CD8-positive, alpha-beta memory T cell (primary cell): Measurements from ENCODE around the gene UCK1. TPM values are rescaled to one million over a fixed set of nuclear protein-coding genes. Genes with fewer than 3 reads are reported as not detected.

ENCODE experiments used
- CTCF ChIA-PET: fragments of 350-600 bp; sonication (Branson Sonifier 250); formaldehyde crosslinking; loops from one replicate; lab custom pipeline; 2021; ENCODE audit warnings: antibody characterized with exemption; lab: Charles Lee
- POLR2A ChIA-PET: fragments of 350-600 bp; sonication (Branson Sonifier 250); formaldehyde crosslinking; loops from one replicate; lab custom pipeline; 2021; ENCODE audit warnings: antibody characterized with exemption; lab: Charles Lee
- DNase-seq, 5 donors: peaks; one replicate each; pipeline versions ENCODE4 v3.0.0 to v3.0.0-alpha.2; 2020 to 2022; ENCODE audit warnings: mixed read lengths in 1 of 5
- H3K27ac ChIP-seq: one replicate; pipeline ENCODE4 v1.7.0; 2013; ENCODE audit warnings: low read depth, mild to moderate bottlenecking, low read length, moderate library complexity
- H3K27me3 ChIP-seq: 2 replicates; pipeline ENCODE4 v1.7.0; 2013; ENCODE audit warnings: low read length, mild to moderate bottlenecking; ENCODE audit not compliant: insufficient read depth, poor library complexity, severe bottlenecking
- H3K36me3 ChIP-seq: 2 replicates; pipeline ENCODE4 v1.7.0; 2013; ENCODE audit warnings: mild to moderate bottlenecking, low read length, moderate library complexity; ENCODE audit not compliant: insufficient read depth
- H3K4me1 ChIP-seq: 2 replicates; pipeline ENCODE4 v1.7.0; 2013; ENCODE audit warnings: mild to moderate bottlenecking, low read length, moderate library complexity; ENCODE audit not compliant: insufficient read depth
- H3K4me3 ChIP-seq: 2 replicates; pipeline ENCODE4 v1.7.0; 2013; ENCODE audit warnings: mild to moderate bottlenecking, low read length
- H3K9me3 ChIP-seq: 2 replicates; pipeline ENCODE4 v1.7.0; 2013; ENCODE audit warnings: mild to moderate bottlenecking, low read length
- H3K27ac Mint-ChIP-seq, 8 donors: one replicate each; pipeline ENCODE4 v1.8.0; 2020 to 2021; ENCODE audit warnings: mixed read lengths in 8 of 8, mild to moderate bottlenecking in 6 of 8, inconsistent platforms in 3 of 8, moderate library complexity in 3 of 8
- H3K27me3 Mint-ChIP-seq, 2 donors: one replicate each; pipeline ENCODE4 v1.8.0; 2020 to 2021; ENCODE audit warnings: mixed read lengths in 2 of 2, mild to moderate bottlenecking in 1 of 2, moderate library complexity in 1 of 2
- H3K36me3 Mint-ChIP-seq, 3 donors: one replicate each; pipeline ENCODE4 v1.8.0; 2020 to 2021; ENCODE audit warnings: mixed read lengths in 3 of 3, inconsistent platforms in 1 of 3, mild to moderate bottlenecking in 1 of 3
- H3K4me1 Mint-ChIP-seq, 3 donors: one replicate each; pipeline ENCODE4 v1.8.0; 2020 to 2021; ENCODE audit warnings: mixed read lengths in 3 of 3, inconsistent platforms in 1 of 3, mild to moderate bottlenecking in 1 of 3
- H3K4me3 Mint-ChIP-seq, 7 donors: one replicate each; pipeline ENCODE4 v1.8.0; 2020 to 2021; ENCODE audit warnings: mixed read lengths in 7 of 7, mild to moderate bottlenecking in 6 of 7, moderate library complexity in 4 of 7, inconsistent platforms in 2 of 7
- H3K9me3 Mint-ChIP-seq, 5 donors: one replicate each; pipeline ENCODE4 v1.8.0; 2020 to 2022; ENCODE audit warnings: mixed read lengths in 5 of 5, mild to moderate bottlenecking in 3 of 5, moderate library complexity in 2 of 5, inconsistent platforms in 1 of 5
- polyA plus RNA-seq: library from polyadenylated mRNA; unstranded; fragments of 300-500 nt; fragmentation: Illumina TruSeq; gene quantifications from one replicate; pipeline ENCODE4 v1.2.3, GENCODE V29; 2021
- total RNA-seq, 2 experiments: library from RNA; stranded (reverse); gene quantifications; one replicate each; pipeline ENCODE4 v1.2.3, GENCODE V29; 2021

Gene UCK1
- total RNA-seq, result 10 to 100 TPM; 22.2 to 23.1 TPM
- 34.4 TPM for polyA plus RNA-seq

- peaks cover 26 to 39% (median 28%) of the 10 kb centered on the region in 3 donors for H3K4me1 Mint-ChIP-seq
- peak within 1 kb of the TSS; percentile 63 to 81 (median 69) for H3K4me3 Mint-ChIP-seq
- Histone ChIP-seq H3K27ac (peak within 1 kb of the TSS; percentile 54), H3K4me3 (peak within 1 kb of the TSS; percentile 66), H3K36me3 (peaks cover 4% of the 10 kb centered on the region), H3K4me1 (peaks cover 30% of the 10 kb centered on the region), H3K27me3 (no peaks in the 10 kb centered on the region), H3K9me3 (no peaks in the 10 kb centered on the region)
- ChIA-PET CTCF (no interaction called here), POLR2A (interaction anchor here (0.7 kb wide), 1 partner anchor 44 kb away, joined by 3 read pairs; no protein-coding TSS in a partner anchor)
- H3K9me3 Mint-ChIP-seq, result peaks cover 0 to 2% (median 0%) of the 10 kb centered on the region in 5 donors
- peaks cover 0 to 2% of the 10 kb centered on the region in 2 donors for H3K27me3 Mint-ChIP-seq
- H3K27ac Mint-ChIP-seq, result peak within 1 kb of the TSS in 6 of 8 donors; percentile 14 to 76 (median 48)
- peaks cover 0 to 38% (median 5%) of the 10 kb centered on the region in 3 donors for H3K36me3 Mint-ChIP-seq
- peak; percentile 66 to 82 (median 70) for DNase-seq
Observed at GRCh38 chr9:131530920-131531832, at the start of gene UCK1. UCK1 (minus strand) TSS chr9:131531263; CDS start chr9:131531174, 89 bp downstream.

GRCh38 chr9:131580358-131580757, 49.3 kb upstream of the UCK1 start:
- H3K4me1 Mint-ChIP-seq, result peaks cover 31 to 46% (median 41%) of the 10 kb centered on the region in 3 donors
- peak overlapping the region in 4 of 8 donors; percentile 32 to 57 (median 51) for H3K27ac Mint-ChIP-seq
- no peaks in the 10 kb centered on the region for H3K9me3 ChIP-seq
- H3K27ac ChIP-seq, result no peak overlapping the region
- no peak overlapping the region for H3K4me3 ChIP-seq
- H3K27me3 ChIP-seq, result no peaks in the 10 kb centered on the region
- POLR2A ChIA-PET, result interaction anchor here (0.6 kb wide), 1 partner anchor 164 kb away, joined by 3 read pairs; no protein-coding TSS in a partner anchor
- H3K4me3 Mint-ChIP-seq, result peak overlapping the region in 2 of 7 donors; percentile 6 to 29
- peaks cover 40% of the 10 kb centered on the region for H3K36me3 ChIP-seq
- no peaks in the 10 kb centered on the region for H3K9me3 Mint-ChIP-seq
- H3K4me1 ChIP-seq, result peaks cover 44% of the 10 kb centered on the region
- CTCF ChIA-PET, result no interaction called here
- peaks cover 0 to 93% (median 10%) of the 10 kb centered on the region in 3 donors for H3K36me3 Mint-ChIP-seq
- DNase-seq, result no peak
- H3K27me3 Mint-ChIP-seq, result no peaks in the 10 kb centered on the region

DNA sequence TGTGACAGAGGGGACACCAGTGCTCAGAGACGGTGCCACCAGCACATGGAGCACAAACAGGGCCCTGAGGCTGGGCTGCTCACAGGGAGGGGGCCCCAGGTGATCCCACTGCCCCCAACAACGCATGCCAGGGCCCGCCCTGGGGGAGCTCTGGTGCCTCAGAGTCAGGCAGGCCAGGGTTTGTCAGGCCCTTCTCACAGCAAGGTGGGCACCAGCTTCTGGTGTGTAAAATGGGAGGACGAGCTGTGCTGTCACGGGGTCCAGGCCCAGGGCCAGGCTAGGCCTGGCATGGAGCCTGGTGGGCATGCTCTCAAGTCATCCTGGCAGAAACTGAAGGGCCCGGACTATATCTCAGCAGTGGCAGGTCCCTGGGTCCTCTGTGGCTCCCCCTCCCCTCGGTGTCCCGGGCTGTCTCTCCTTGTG, 48.7 kb upstream of the UCK1 start:
- Histone ChIP-seq H3K9me3 (no peaks in the 10 kb centered on the region), H3K27me3 (no peaks in the 10 kb centered on the region), H3K4me1 (peaks cover 39% of the 10 kb centered on the region), H3K36me3 (peaks cover 36% of the 10 kb centered on the region), H3K4me3 (no peak overlapping the region), H3K27ac (no peak overlapping the region)
- Mint-ChIP-seq H3K9me3 (no peaks in the 10 kb centered on the region), H3K4me3 (peak overlapping the region in 4 of 7 donors; percentile 6 to 54 (median 26)), H3K27me3 (no peaks in the 10 kb centered on the region), H3K36me3 (peaks cover 0 to 91% (median 6%) of the 10 kb centered on the region in 3 donors), H3K4me1 (peaks cover 25 to 41% (median 36%) of the 10 kb centered on the region in 3 donors), H3K27ac (peak overlapping the region in 4 of 8 donors; percentile 81 to 96 (median 90))
- CTCF ChIA-PET, result interaction anchor here (1.1 to 1.7 kb wide), 2 partner anchors 48 to 159 kb away, joined by 3 to 5 read pairs; no protein-coding TSS in a partner anchor
- POLR2A ChIA-PET, result interaction anchor here (0.6 to 1.6 kb wide), 2 partner anchors 77 to 164 kb away, joined by 3 to 4 read pairs; partner anchors contain the start of gene POMT1
- DNase-seq, result no peak

- ChIA-PET POLR2A (interaction anchor here (1.2 to 1.6 kb wide), 2 partner anchors 13 to 76 kb away, joined by 3 to 4 read pairs; partner anchors contain the start of gene POMT1), CTCF (interaction anchor here (0.8 to 1.7 kb wide), 4 partner anchors 12 to 172 kb away, joined by 3 to 5 read pairs (median 3); no protein-coding TSS in a partner anchor)
- H3K36me3 ChIP-seq, result peaks cover 29% of the 10 kb centered on the region
- no peaks in the 10 kb centered on the region for H3K9me3 Mint-ChIP-seq
- peak overlapping the region; percentile 81 to 96 (median 93) for H3K27ac Mint-ChIP-seq
- peaks cover 21 to 34% (median 30%) of the 10 kb centered on the region in 3 donors for H3K4me1 Mint-ChIP-seq
- H3K27me3 Mint-ChIP-seq, result no peaks in the 10 kb centered on the region
- peak overlapping the region; percentile 51 for H3K27ac ChIP-seq
- no peaks in the 10 kb centered on the region for H3K27me3 ChIP-seq
- H3K4me3 ChIP-seq, result peak overlapping the region; percentile 54
- peaks cover 30% of the 10 kb centered on the region for H3K4me1 ChIP-seq
- peak overlapping the region; percentile 9 to 74 (median 69) for H3K4me3 Mint-ChIP-seq
- H3K36me3 Mint-ChIP-seq, result peaks cover 0 to 89% (median 6%) of the 10 kb centered on the region in 3 donors
- H3K9me3 ChIP-seq, result no peaks in the 10 kb centered on the region
- DNase-seq, result peak; percentile 24 to 70 (median 61)
Observed at GRCh38 chr9:131578731-131579504, 47.9 kb upstream of the UCK1 start.

DNA sequence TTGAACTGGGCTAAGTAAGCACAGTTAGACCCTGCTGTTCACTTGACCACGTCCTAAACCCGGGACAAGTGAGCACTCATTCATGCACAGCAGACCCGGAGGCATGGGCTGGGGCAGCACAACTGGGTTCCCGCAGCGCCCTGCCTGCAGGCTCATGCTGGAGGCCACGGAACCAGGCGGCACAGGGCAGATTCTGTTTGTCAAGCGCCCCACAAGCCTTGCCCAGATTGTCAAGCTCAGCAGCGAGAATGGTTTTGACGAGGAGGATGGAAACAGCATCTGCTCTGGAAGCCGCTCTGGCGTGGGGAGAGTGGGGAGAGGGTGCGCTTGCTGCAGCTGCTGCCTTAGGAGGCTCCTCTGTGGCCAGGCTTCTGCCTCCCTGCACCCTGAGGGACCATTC, 47.0 kb upstream of the UCK1 start:
- DNase-seq, result no peak
- peak overlapping the region; percentile 51 for H3K27ac ChIP-seq
- Mint-ChIP-seq H3K36me3 (peaks cover 0 to 86% (median 4%) of the 10 kb centered on the region in 3 donors), H3K27ac (peak overlapping the region; percentile 81 to 96 (median 92)), H3K4me3 (peak overlapping the region in 3 of 7 donors; percentile 24 to 73 (median 40)), H3K27me3 (no peaks in the 10 kb centered on the region), H3K9me3 (no peaks in the 10 kb centered on the region), H3K4me1 (peaks cover 21 to 26% (median 24%) of the 10 kb centered on the region in 3 donors)
- no peaks in the 10 kb centered on the region for H3K9me3 ChIP-seq
- H3K4me1 ChIP-seq, result peaks cover 21% of the 10 kb centered on the region
- CTCF ChIA-PET, result no interaction called here
- H3K4me3 ChIP-seq, result no peak overlapping the region
- H3K36me3 ChIP-seq, result peaks cover 24% of the 10 kb centered on the region
- POLR2A ChIA-PET, result interaction anchor here (1.2 to 1.6 kb wide), 2 partner anchors 14 to 75 kb away, joined by 3 to 4 read pairs; partner anchors contain the start of gene POMT1
- no peaks in the 10 kb centered on the region for H3K27me3 ChIP-seq

GRCh38 chr9:131577005-131578000, 46.2 kb upstream of the UCK1 start:
- ChIA-PET POLR2A (no interaction called here), CTCF (no interaction called here)
- Mint-ChIP-seq H3K36me3 (peaks cover 3 to 86% (median 6%) of the 10 kb centered on the region in 3 donors), H3K9me3 (no peaks in the 10 kb centered on the region), H3K27me3 (no peaks in the 10 kb centered on the region), H3K4me1 (peaks cover 21 to 26% (median 23%) of the 10 kb centered on the region in 3 donors), H3K27ac (peak overlapping the region; percentile 23 to 96 (median 92)), H3K4me3 (peak overlapping the region in 3 of 7 donors; percentile 15 to 44 (median 38))
- DNase-seq, result no peak
- Histone ChIP-seq H3K4me1 (peaks cover 21% of the 10 kb centered on the region), H3K9me3 (no peaks in the 10 kb centered on the region), H3K27ac (no peak overlapping the region), H3K4me3 (no peak overlapping the region), H3K36me3 (peaks cover 24% of the 10 kb centered on the region), H3K27me3 (no peaks in the 10 kb centered on the region)
